OCI-LY7 (cell line): ENCODE measurements around the gene ASB8. TPM values are rescaled to one million over a fixed set of nuclear protein-coding genes. Genes with fewer than 3 reads are reported as not detected.

ENCODE experiments used
- BruUV-seq: library from RNA; stranded (reverse); fragments of 400-500 nt; replicated peaks from 2 replicates; lab custom pipeline; 2021; lab: Mats Ljungman, UMichigan
- CTCF ChIA-PET: fragments of 300-600 bp; sonication (Branson Sonifier 250); formaldehyde crosslinking; loops from one replicate; lab custom pipeline; 2022; ENCODE audit warnings: antibody characterized with exemption; ENCODE audit not compliant: unreplicated experiment; lab: Charles Lee
- POLR2A ChIA-PET: fragments of 300-600 bp; sonication (Branson Sonifier 250); formaldehyde crosslinking; loops from one replicate; lab custom pipeline; 2022; ENCODE audit warnings: antibody characterized with exemption; lab: Charles Lee
- DNase-seq: peaks from one replicate; pipeline ENCODE4 v3.0.0-alpha.2; 2015; ENCODE audit warnings: low spot score
- H2AFZ ChIP-seq: fragments of 200-600 bp; sonication (generic), shearing (Covaris generic); 2 replicates; pipeline ENCODE4 v1.6.1; 2014; ENCODE audit warnings: mild to moderate bottlenecking, antibody characterized with exemption, low read length, moderate library complexity
- H3K27ac ChIP-seq: fragments of 200-600 bp; sonication (generic); 2 replicates; pipeline ENCODE4 v1.5.1; 2014; ENCODE audit warnings: mixed run types, low read depth, mild to moderate bottlenecking, moderate library complexity, low read length, inconsistent platforms; ENCODE audit not compliant: poor library complexity, severe bottlenecking
- H3K36me3 ChIP-seq: fragments of 200-600 bp; sonication (generic); 2 replicates; pipeline ENCODE4 v1.6.1; 2014; ENCODE audit warnings: mild to moderate bottlenecking, antibody characterized with exemption, low read length, moderate library complexity, mixed read lengths; ENCODE audit not compliant: insufficient read depth
- H3K4me1 ChIP-seq: fragments of 200-600 bp; sonication (generic); 2 replicates; pipeline ENCODE4 v1.5.1; 2014; ENCODE audit warnings: mild to moderate bottlenecking, low read length; ENCODE audit not compliant: insufficient read depth, poor library complexity, severe bottlenecking
- H3K4me2 ChIP-seq: fragments of 200-600 bp; sonication (generic); 2 replicates; pipeline ENCODE4 v1.6.1; 2014; ENCODE audit warnings: mild to moderate bottlenecking, low read length
- H3K4me3 ChIP-seq: fragments of 200-600 bp; sonication (generic); 2 replicates; pipeline ENCODE4 v1.5.1; 2014; ENCODE audit warnings: mild to moderate bottlenecking, low read depth, low read length; ENCODE audit not compliant: poor library complexity, severe bottlenecking
- H3K79me2 ChIP-seq: fragments of 200-600 bp; sonication (generic); 2 replicates; pipeline ENCODE4 v1.6.1; 2016; ENCODE audit warnings: low read depth, mild to moderate bottlenecking, low read length, moderate library complexity, mixed read lengths; ENCODE audit not compliant: insufficient read depth
- H3K9me2 ChIP-seq: fragments of 200-600 bp; sonication (generic); 2 replicates; pipeline ENCODE4 v1.6.1; 2016; ENCODE audit warnings: mild to moderate bottlenecking, low read length, mixed read lengths; ENCODE audit not compliant: insufficient read depth
- H3K9me3 ChIP-seq: fragments of 200-600 bp; sonication (generic); 2 replicates; pipeline ENCODE4 v1.6.1; 2014; ENCODE audit warnings: mild to moderate bottlenecking, mixed run types, low read length, mixed read lengths
- H4K20me1 ChIP-seq: fragments of 200-600 bp; sonication (generic); 2 replicates; pipeline ENCODE4 v1.6.1; 2014; ENCODE audit warnings: mild to moderate bottlenecking, antibody characterized with exemption, low read length, moderate library complexity, mixed read lengths; ENCODE audit not compliant: insufficient read depth
- CTCF ChIP-seq: fragments of 200-600 bp; sonication (generic); conservative IDR thresholded peaks from 2 replicates; pipeline ENCODE4 v1.5.1; 2014; ENCODE audit warnings: mild to moderate bottlenecking, antibody characterized with exemption, low read length, moderate library complexity, mixed read lengths
- EZH2phosphoT487 ChIP-seq: fragments of 200-600 bp; sonication (generic); IDR thresholded peaks from 2 replicates; pipeline ENCODE4 v1.6.1; 2018; ENCODE audit warnings: low read depth, borderline replicate concordance, mild to moderate bottlenecking, mixed run types, antibody characterized with exemption, low read length, moderate library complexity, mixed read lengths
- intact Hi-C: fragments of 100-400 bp; cut with micrococcal nuclease; formaldehyde crosslinking; loops from one replicate; pipeline ENCODE4 v1.10.0; 2022; ENCODE audit not compliant: unreplicated experiment
- total RNA-seq, 2 experiments: library from RNA; depleted of rRNA in 1 of 2; stranded (reverse); fragments of >200 nt in 1 of 2; shearing (Covaris generic) in 1 of 2; gene quantifications; 2 replicates each; pipeline ENCODE4 v1.2.3, GENCODE V29; 2014 to 2022

ASB8 gene
- total RNA-seq, 2 experiments from 2014 or later: 26.6 to 41.5 TPM

- Histone ChIP-seq H2AFZ (peak overlapping the region; percentile 98), H4K20me1 (no peaks in the 10 kb centered on the region), H3K4me1 (peaks cover 8% of the 10 kb centered on the region), H3K36me3 (no peaks in the 10 kb centered on the region), H3K27ac (no peak overlapping the region), H3K9me2 (no peaks in the 10 kb centered on the region), H3K79me2 (no peaks in the 10 kb centered on the region), H3K9me3 (no peaks in the 10 kb centered on the region), H3K4me2 (peak overlapping the region; percentile 68), H3K4me3 (peak overlapping the region; percentile 78)
- ChIA-PET CTCF (no interaction called here), POLR2A (interaction anchor here (0.5 to 1.6 kb wide), 3 partner anchors 16 to 488 kb away, joined by 4 to 12 read pairs (median 7); no protein-coding TSS in a partner anchor)
- no peak for DNase-seq
- no peak for TF ChIP-seq EZH2phosphoT487
- TF ChIP-seq CTCF: no peak
- BruUV-seq: no TSS peak
- intact Hi-C loops: loop anchor here (5.0 kb wide), 1 partner anchor 433 kb away; no protein-coding TSS in a partner anchor
Measured at GRCh38 chr12:48183876-48184548, 26.7 kb upstream of the ASB8 start.

GRCh38 chr12:48183091-48183875 lies 26.0 kb upstream of the ASB8 start, which contains the start of gene CCDC184:
CCDC184 (plus strand) TSS chr12:48183644; CDS start chr12:48184123, 479 bp downstream.
- peak; percentile 85 for DNase-seq
- Histone ChIP-seq H2AFZ (peak within 1 kb of the TSS; percentile 98), H3K36me3 (no peaks in the 10 kb centered on the region), H3K9me2 (no peaks in the 10 kb centered on the region), H3K4me2 (peak within 1 kb of the TSS; percentile 68), H4K20me1 (no peaks in the 10 kb centered on the region), H3K4me3 (peak within 1 kb of the TSS; percentile 78), H3K27ac (no peak within 1 kb of the TSS), H3K79me2 (no peaks in the 10 kb centered on the region), H3K4me1 (peaks cover 8% of the 10 kb centered on the region), H3K9me3 (no peaks in the 10 kb centered on the region)
- BruUV-seq: no TSS peak
- intact Hi-C loops: loop anchor here (5.0 kb wide), 1 partner anchor 434 kb away; no protein-coding TSS in a partner anchor
- ChIA-PET CTCF (interaction anchor here (0.6 to 1.1 kb wide), 6 partner anchors 10 to 987 kb away, joined by 3 to 4 read pairs (median 3); no protein-coding TSS in a partner anchor), POLR2A (interaction anchor here (0.5 to 1.6 kb wide), 6 partner anchors 13 to 488 kb away, joined by 3 to 12 read pairs (median 4); no protein-coding TSS in a partner anchor)
- TF ChIP-seq EZH2phosphoT487 (no peak), CTCF (peak; percentile 76)
